Sigmoid colon (tissue), 4 donors: ENCODE data around the gene XYLT1.

Source experiments
- CTCF ChIP-seq, 4 experiments: fragments of 450-650 bp in 3 of 4; fragments of 200-600 bp in 1 of 4; IDR thresholded peaks; one replicate each; pipeline ENCODE4 v1.5.1; 2016 to 2019; ENCODE audit warnings: antibody characterized with exemption in 4 of 4, mild to moderate bottlenecking in 3 of 4, moderate library complexity in 2 of 4
- EP300 ChIP-seq, 4 donors: sonication (generic); formaldehyde crosslinking; IDR thresholded peaks; one replicate each; pipeline ENCODE4 v1.6.1; 2017; ENCODE audit warnings: antibody characterized with exemption in 4 of 4
- POLR2A ChIP-seq, 2 donors: fragments of 450-650 bp; IDR thresholded peaks; one replicate each; pipeline ENCODE4 v1.6.1; 2016; ENCODE audit warnings: antibody characterized with exemption in 2 of 2, mild to moderate bottlenecking in 2 of 2, moderate library complexity in 2 of 2
- POLR2AphosphoS5 ChIP-seq, 4 donors: sonication (generic); formaldehyde crosslinking; IDR thresholded peaks; one replicate each; pipeline ENCODE4 v1.6.1; 2017; ENCODE audit warnings: antibody characterized with exemption in 4 of 4

GRCh38 chr16:17453364-17454038 is 17.3 kb downstream of the XYLT1 start:
- no peak for TF ChIP-seq CTCF (IDR thresholded peaks at IDR 0.05)
- TF ChIP-seq POLR2AphosphoS5 (IDR thresholded peaks at IDR 0.05): no peak
- TF ChIP-seq EP300 (IDR thresholded peaks at IDR 0.05): no peak
- TF ChIP-seq POLR2A (IDR thresholded peaks at IDR 0.05): no peak
